Measurements from ENCODE around the gene PLAC8. TPM values are rescaled to one million over a fixed set of nuclear protein-coding genes. Genes with fewer than 3 reads are reported as not detected.

PLAC8 gene
- total RNA-seq, 1 experiment from 2014 or later, result 1.6 TPM

DNA sequence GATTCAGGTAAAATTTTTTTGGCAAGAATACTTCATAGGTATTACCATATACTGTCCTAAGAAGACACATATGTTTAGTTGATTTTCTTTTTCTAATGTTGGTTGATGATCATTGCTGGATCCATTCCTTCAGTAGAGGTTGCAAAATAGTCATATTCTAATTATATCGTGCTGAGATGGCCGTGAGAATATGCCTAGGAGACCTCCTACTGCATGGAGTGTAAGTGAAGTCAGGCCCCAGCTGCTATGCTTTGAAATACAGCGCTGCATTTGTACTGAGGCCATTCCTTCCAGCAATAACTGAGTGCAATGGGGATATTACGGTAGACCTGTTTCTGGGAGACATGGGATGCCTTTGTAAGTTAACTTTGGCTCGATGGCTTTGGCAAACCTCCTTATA lies 6.7 kb upstream of the PLAC8 start:
- BruUV-seq (replicated peaks), result no TSS peak
- Histone ChIP-seq H3K9me2 (replicated peaks; ENCODE audit: low read length) (no peaks in the 10 kb centered on the region), H3K9me3 (ENCODE audit: low read length) (no peaks in the 10 kb centered on the region), H3K27me3 (ENCODE audit: low read length) (no peaks in the 10 kb centered on the region), H4K20me1 (ENCODE audit: low read length) (no peaks in the 10 kb centered on the region), H3K4me1 (ENCODE audit: insufficient read depth, low read length) (no peaks in the 10 kb centered on the region), H3K4me2 (ENCODE audit: low read length) (no peak overlapping the region), H3K27ac (ENCODE audit: low read length) (no peak overlapping the region), H2AFZ (ENCODE audit: low read length) (no peak overlapping the region), H3K4me3 (ENCODE audit: low read length) (no peak overlapping the region), H3K36me3 (ENCODE audit: low read depth, low read length) (no peaks in the 10 kb centered on the region), H3F3A (ENCODE audit: low read length, unreplicated experiment) (no peaks in the 10 kb centered on the region), H3K79me2 (ENCODE audit: low read length) (no peaks in the 10 kb centered on the region), H3K9ac (ENCODE audit: low read length) (no peak overlapping the region)
- CTCF ChIA-PET, result no interaction called here
- TF ChIP-seq EZH2phosphoT487 (IDR thresholded peaks at IDR 0.05; ENCODE audit: borderline replicate concordance, low read length) (no peak), EZH2 (IDR thresholded peaks at IDR 0.05; ENCODE audit: low read length, unreplicated experiment) (no peak)
- TF ChIP-seq, protein P1, sequence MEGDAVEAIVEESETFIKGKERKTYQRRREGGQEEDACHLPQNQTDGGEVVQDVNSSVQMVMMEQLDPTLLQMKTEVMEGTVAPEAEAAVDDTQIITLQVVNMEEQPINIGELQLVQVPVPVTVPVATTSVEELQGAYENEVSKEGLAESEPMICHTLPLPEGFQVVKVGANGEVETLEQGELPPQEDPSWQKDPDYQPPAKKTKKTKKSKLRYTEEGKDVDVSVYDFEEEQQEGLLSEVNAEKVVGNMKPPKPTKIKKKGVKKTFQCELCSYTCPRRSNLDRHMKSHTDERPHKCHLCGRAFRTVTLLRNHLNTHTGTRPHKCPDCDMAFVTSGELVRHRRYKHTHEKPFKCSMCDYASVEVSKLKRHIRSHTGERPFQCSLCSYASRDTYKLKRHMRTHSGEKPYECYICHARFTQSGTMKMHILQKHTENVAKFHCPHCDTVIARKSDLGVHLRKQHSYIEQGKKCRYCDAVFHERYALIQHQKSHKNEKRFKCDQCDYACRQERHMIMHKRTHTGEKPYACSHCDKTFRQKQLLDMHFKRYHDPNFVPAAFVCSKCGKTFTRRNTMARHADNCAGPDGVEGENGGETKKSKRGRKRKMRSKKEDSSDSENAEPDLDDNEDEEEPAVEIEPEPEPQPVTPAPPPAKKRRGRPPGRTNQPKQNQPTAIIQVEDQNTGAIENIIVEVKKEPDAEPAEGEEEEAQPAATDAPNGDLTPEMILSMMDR (conservative IDR thresholded peaks at IDR 0.05; ENCODE audit: low read depth, low read length), result no peak
- intact Hi-C loops (cut with micrococcal nuclease), result no loop called here
- POLR2A ChIA-PET (ENCODE audit: unreplicated experiment), result no interaction called here
- ATAC-seq, result no peak
- no peak for DNase-seq

DNA sequence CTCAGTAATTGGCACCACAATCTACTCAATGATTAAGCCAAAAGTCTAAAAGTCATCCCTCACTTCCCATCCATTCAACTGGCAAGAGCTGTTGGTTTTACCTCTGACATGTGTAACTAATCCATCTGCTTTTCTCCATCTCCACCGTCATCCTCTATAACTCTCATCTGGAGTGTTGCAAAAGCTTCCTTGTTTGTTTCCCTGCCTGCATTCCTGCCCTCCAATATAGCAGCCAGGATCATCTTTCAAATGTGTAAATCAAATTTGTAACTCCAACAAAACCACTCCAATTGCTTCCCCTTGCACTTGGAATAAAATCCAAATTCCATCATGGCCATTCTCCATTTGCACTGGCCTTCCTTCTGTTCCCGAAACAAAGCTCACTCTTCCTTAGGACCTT lies 4.3 kb upstream of the PLAC8 start:
- H4K20me1 ChIP-seq (ENCODE audit: low read length), result no peaks in the 10 kb centered on the region
- intact Hi-C loops (cut with micrococcal nuclease), result no loop called here

DNA sequence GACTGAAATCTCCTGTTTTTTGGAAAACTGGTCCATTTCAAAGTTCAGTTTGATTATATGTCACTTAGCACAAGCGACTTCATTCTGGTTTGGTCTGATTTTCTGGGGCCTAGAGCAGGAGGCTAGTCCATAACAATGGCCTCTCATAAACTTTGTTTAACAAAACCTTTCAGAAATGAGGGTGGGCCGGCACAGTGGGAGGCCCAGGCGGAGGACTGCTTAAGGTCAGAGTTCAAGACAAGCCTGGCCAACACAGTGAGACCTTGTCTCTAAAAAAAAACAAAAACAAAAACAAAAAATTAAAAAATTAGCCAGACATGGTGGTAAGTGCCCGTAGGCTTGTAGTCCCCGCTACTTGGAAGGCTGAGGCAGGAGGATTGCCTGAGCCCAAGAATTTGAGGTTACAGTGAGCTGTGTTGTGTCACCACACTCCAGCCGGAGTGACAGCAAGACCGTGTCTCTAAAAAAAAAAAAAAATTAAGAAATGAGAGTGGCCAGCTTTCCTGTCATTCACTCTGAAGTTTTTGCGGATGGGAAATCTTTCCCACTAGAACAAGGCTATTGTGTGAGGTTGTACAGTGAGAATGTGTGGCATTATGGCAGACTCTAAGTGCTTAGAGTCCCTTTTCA lies 1.2 kb upstream of the PLAC8 start:
- Histone ChIP-seq H3F3A (ENCODE audit: low read length, unreplicated experiment) (peaks cover 4% of the 10 kb centered on the region), H3K9me3 (ENCODE audit: low read length) (no peaks in the 10 kb centered on the region), H3K27ac (ENCODE audit: low read length) (0 out of 2 replicates have a peak overlapping the region, but pooled peaks have one; percentile 12), H3K36me3 (ENCODE audit: low read depth, low read length) (no peaks in the 10 kb centered on the region), H3K79me2 (ENCODE audit: low read length) (no peaks in the 10 kb centered on the region), H3K9ac (ENCODE audit: low read length) (no peak overlapping the region), H2AFZ (ENCODE audit: low read length) (no peak overlapping the region), H3K4me3 (ENCODE audit: low read length) (no peak overlapping the region), H3K27me3 (ENCODE audit: low read length) (no peaks in the 10 kb centered on the region), H3K4me1 (ENCODE audit: insufficient read depth, low read length) (peaks cover 20% of the 10 kb centered on the region), H4K20me1 (ENCODE audit: low read length) (no peaks in the 10 kb centered on the region), H3K4me2 (ENCODE audit: low read length) (no peak overlapping the region), H3K9me2 (replicated peaks; ENCODE audit: low read length) (no peaks in the 10 kb centered on the region)
- BruUV-seq (replicated peaks), result no TSS peak
- ATAC-seq (no peak), DNase-seq (no peak)
- intact Hi-C loops (cut with micrococcal nuclease), result no loop called here
- ChIA-PET CTCF (no interaction called here), POLR2A (ENCODE audit: unreplicated experiment) (no interaction called here)
- TF ChIP-seq, protein P1 (conservative IDR thresholded peaks at IDR 0.05; ENCODE audit: low read depth, low read length), result no peak
- TF ChIP-seq EZH2 (IDR thresholded peaks at IDR 0.05; ENCODE audit: low read length, unreplicated experiment) (no peak), EZH2phosphoT487 (IDR thresholded peaks at IDR 0.05; ENCODE audit: borderline replicate concordance, low read length) (no peak)

More for the DNA sequence above, 4.3 kb upstream of the PLAC8 start:
- H3K9me2 ChIP-seq (replicated peaks; ENCODE audit: low read length), result no peaks in the 10 kb centered on the region
- H3K36me3 ChIP-seq (ENCODE audit: low read depth, low read length), result no peaks in the 10 kb centered on the region
- ChIA-PET POLR2A (ENCODE audit: unreplicated experiment) (interaction anchor here (0.6 kb wide), 1 partner anchor 24 kb away, joined by 3 read pairs; no protein-coding TSS in a partner anchor), CTCF (no interaction called here)
- H3K79me2 ChIP-seq (ENCODE audit: low read length), result no peaks in the 10 kb centered on the region
- H3K4me3 ChIP-seq (ENCODE audit: low read length), result no peak overlapping the region
- H2AFZ ChIP-seq (ENCODE audit: low read length), result no peak overlapping the region
- H3K27ac ChIP-seq (ENCODE audit: low read length), result no peak overlapping the region
- H3K9ac ChIP-seq (ENCODE audit: low read length), result no peak overlapping the region
- ATAC-seq (no peak), DNase-seq (no peak)
- H3K4me2 ChIP-seq (ENCODE audit: low read length), result no peak overlapping the region
- H3K4me1 ChIP-seq (ENCODE audit: insufficient read depth, low read length), result peaks cover 18% of the 10 kb centered on the region
- H3K27me3 ChIP-seq (ENCODE audit: low read length), result no peaks in the 10 kb centered on the region
- H3K9me3 ChIP-seq (ENCODE audit: low read length), result no peaks in the 10 kb centered on the region
- TF ChIP-seq EZH2phosphoT487 (IDR thresholded peaks at IDR 0.05; ENCODE audit: borderline replicate concordance, low read length) (no peak), EZH2 (IDR thresholded peaks at IDR 0.05; ENCODE audit: low read length, unreplicated experiment) (no peak)
- TF ChIP-seq, protein P1 (conservative IDR thresholded peaks at IDR 0.05; ENCODE audit: low read depth, low read length), result no peak
- BruUV-seq (replicated peaks), result no TSS peak
- H3F3A ChIP-seq (ENCODE audit: low read length, unreplicated experiment), result peaks cover 4% of the 10 kb centered on the region
